Epithelial cell of esophagus (primary cell): ENCODE results near the gene PRDX6.

ENCODE experiments used
- DNase-seq: peaks from one replicate; pipeline ENCODE4 v3.0.0; 2010; ENCODE audit warnings: low read depth
- H3K4me3 ChIP-seq: 2 replicates; pipeline ENCODE4 v1.5.1; 2011; ENCODE audit warnings: mild to moderate bottlenecking, low read length, control low read depth
- TF ChIP-seq, protein P1 (sequence below): IDR thresholded peaks from 2 replicates; pipeline ENCODE4 v1.5.1; 2011; ENCODE audit warnings: low read depth, mild to moderate bottlenecking, low read length, control low read depth, inconsistent platforms; ENCODE audit not compliant: insufficient read depth; ENCODE audit errors: missing control alignments

PRDX6 gene

GRCh38 chr1:173476665-173477285 lies 360 bp upstream of the PRDX6 start:
- TF ChIP-seq, protein P1, sequence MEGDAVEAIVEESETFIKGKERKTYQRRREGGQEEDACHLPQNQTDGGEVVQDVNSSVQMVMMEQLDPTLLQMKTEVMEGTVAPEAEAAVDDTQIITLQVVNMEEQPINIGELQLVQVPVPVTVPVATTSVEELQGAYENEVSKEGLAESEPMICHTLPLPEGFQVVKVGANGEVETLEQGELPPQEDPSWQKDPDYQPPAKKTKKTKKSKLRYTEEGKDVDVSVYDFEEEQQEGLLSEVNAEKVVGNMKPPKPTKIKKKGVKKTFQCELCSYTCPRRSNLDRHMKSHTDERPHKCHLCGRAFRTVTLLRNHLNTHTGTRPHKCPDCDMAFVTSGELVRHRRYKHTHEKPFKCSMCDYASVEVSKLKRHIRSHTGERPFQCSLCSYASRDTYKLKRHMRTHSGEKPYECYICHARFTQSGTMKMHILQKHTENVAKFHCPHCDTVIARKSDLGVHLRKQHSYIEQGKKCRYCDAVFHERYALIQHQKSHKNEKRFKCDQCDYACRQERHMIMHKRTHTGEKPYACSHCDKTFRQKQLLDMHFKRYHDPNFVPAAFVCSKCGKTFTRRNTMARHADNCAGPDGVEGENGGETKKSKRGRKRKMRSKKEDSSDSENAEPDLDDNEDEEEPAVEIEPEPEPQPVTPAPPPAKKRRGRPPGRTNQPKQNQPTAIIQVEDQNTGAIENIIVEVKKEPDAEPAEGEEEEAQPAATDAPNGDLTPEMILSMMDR = no peak
- H3K4me3 ChIP-seq = peak overlapping the region; percentile 93
- peak; percentile 85 for DNase-seq

- DNase-seq = peak; percentile 81
- H3K4me3 ChIP-seq = peak overlapping the region; percentile 93
- TF ChIP-seq, protein P1 = no peak
Observed at GRCh38 chr1:173478094-173478674, 1.0 kb downstream of the PRDX6 start.

DNA sequence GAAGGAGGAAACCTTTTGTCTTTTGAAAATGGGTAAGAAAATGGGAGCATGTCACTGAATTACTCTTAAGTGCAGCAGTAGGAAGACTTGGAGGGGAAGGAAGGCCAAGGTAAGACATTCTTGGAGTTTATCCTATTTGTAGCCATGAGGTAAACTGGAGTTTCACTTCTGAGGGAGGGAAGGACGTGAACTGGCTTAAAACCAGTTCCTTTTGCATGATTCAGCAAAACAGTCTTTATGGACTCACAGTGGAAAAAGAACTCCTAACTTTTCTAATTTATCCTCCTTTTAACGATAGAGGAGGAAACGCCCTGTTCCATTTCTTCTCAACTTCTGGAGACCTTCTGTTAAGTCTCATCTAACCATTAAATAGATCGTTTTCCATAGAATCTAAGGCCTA lies 2.5 kb downstream of the PRDX6 start:
- TF ChIP-seq, protein P1 = no peak
- peak; percentile 33 for DNase-seq
- peak overlapping the region; percentile 15 for H3K4me3 ChIP-seq

DNA sequence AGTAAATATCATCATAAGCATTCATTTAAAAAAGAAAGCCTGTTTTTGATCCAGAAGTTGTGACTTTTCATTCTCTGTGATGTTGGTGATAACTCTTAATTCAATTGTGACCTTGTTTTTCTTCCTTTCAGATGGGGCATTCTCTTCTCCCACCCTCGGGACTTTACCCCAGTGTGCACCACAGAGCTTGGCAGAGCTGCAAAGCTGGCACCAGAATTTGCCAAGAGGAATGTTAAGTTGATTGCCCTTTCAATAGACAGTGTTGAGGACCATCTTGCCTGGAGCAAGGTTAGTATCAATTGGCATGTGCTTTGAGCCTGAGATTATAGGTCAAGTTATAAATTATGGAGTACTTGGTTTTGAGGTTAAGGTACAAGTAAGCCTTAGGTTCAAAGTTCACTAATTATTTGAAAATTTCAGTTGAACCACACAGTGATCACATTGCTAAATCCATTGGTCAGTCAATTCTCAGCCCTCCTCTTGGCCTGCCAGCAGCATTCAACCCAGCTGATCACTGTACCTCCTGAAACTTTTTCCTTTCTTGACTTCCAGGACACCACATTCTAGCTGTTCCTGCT lies 4.1 kb downstream of the PRDX6 start:
- H3K4me3 ChIP-seq = no peak overlapping the region
- TF ChIP-seq, protein P1 = no peak
- DNase-seq = no peak

- TF ChIP-seq, protein P1 = no peak
- no peak for DNase-seq
- H3K4me3 ChIP-seq = no peak overlapping the region
Observed at GRCh38 chr1:173482683-173483082, 5.5 kb downstream of the PRDX6 start.

DNA sequence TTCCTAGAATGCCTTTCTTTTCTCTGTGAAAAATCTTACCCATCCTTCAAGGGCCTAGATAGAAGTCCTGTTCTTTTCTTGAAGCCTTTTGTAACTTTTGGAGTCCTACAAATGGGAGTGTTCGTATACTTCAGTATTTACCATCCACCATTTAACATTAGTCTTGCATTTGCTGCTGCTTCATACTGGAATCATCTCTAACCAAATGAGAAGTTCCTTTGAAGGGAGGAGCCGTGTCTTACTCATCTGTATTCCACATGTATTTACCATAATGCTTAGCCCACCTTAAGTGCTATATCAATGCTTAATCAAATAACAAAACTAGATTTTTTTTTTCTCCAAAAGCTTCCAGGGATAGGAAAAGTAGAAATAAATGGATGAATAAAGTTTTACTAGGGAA lies 7.1 kb downstream of the PRDX6 start:
- no peak for DNase-seq
- no peak overlapping the region for H3K4me3 ChIP-seq
- TF ChIP-seq, protein P1 = no peak
